Duodenal mucosa (tissue), 2 donors: ENCODE data around the gene PGGT1B.

Experiments
- H3K27ac ChIP-seq: one replicate; pipeline ENCODE4 v1.7.0; 2013; ENCODE audit warnings: low read depth, low read length
- H3K27me3 ChIP-seq, 2 donors: one replicate each; pipeline ENCODE4 v1.7.0; 2013; ENCODE audit warnings: low read length in 2 of 2, control low read depth in 1 of 2; ENCODE audit not compliant: insufficient read depth in 2 of 2, control insufficient read depth in 1 of 2
- H3K36me3 ChIP-seq, 2 donors: one replicate each; pipeline ENCODE4 v1.7.0; 2013; ENCODE audit warnings: low read length in 2 of 2, control low read depth in 1 of 2; ENCODE audit not compliant: insufficient read depth in 2 of 2, control insufficient read depth in 1 of 2
- H3K4me1 ChIP-seq, 2 donors: one replicate each; pipeline ENCODE4 v1.7.0; 2013; ENCODE audit warnings: low read length in 2 of 2, control low read depth in 1 of 2; ENCODE audit not compliant: insufficient read depth in 2 of 2, control insufficient read depth in 1 of 2
- H3K4me3 ChIP-seq, 2 donors: one replicate each; pipeline ENCODE4 v1.7.0; 2013; ENCODE audit warnings: low read length in 2 of 2, low read depth in 1 of 2
- H3K9ac ChIP-seq, 2 donors: one replicate each; pipeline ENCODE4 v1.7.0; 2013; ENCODE audit warnings: low read length in 2 of 2, low read depth in 1 of 2
- H3K9me3 ChIP-seq, 2 donors: one replicate each; pipeline ENCODE4 v1.7.0; 2013; ENCODE audit warnings: low read length in 2 of 2, control low read depth in 1 of 2; ENCODE audit not compliant: control insufficient read depth in 1 of 2

PGGT1B gene

DNA sequence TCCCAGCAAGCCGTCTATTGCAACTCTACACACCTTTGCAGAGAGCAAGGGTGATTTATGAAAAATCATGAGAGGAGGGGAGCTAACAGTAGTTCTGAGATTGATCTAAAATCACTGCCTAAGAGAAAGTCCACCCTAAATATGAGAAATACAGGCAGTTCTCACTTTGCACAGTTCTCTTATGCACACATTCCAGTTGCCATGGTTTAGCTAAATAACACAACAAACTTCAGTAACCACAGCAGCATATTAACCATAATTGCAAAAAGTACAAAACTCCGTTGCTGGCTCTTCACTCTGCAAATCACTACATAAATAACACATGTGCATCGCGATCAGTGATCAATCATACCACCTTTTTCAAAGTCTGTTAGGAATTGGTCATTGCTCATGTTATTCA is 31.1 kb downstream of the PGGT1B start:
- Histone ChIP-seq H3K27ac (no peak overlapping the region), H3K4me1 (no peaks in the 10 kb centered on the region), H3K4me3 (no peak overlapping the region), H3K9me3 (no peaks in the 10 kb centered on the region), H3K36me3 (peaks cover 27 to 51% of the 10 kb centered on the region in 2 donors), H3K27me3 (no peaks in the 10 kb centered on the region), H3K9ac (no peak overlapping the region)

- Histone ChIP-seq H3K27ac (no peak overlapping the region), H3K4me3 (no peak overlapping the region), H3K36me3 (peaks cover 31 to 47% of the 10 kb centered on the region in 2 donors), H3K27me3 (no peaks in the 10 kb centered on the region), H3K9me3 (no peaks in the 10 kb centered on the region), H3K9ac (no peak overlapping the region), H3K4me1 (no peaks in the 10 kb centered on the region)
Observed at GRCh38 chr5:115229606-115230005, 33.1 kb downstream of the PGGT1B start.

DNA sequence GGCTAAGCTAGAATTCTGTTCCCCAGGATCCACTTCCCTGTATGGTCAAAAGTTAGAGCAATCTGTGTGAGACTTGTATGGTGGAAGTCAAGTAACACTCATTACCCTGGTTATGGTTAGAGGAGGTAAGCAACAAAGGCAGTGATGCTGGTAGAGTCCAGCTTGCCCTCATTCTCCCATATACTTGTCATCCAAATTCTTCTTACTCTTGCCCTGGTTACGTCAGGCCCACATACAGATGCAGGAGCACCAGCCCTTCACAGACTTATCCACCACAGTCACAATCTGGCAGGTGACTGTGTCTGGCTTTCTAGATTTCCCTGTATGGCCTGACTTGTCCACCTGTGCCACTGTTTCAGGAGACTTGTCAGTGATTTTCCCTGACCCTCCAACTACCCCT is 35.4 kb downstream of the PGGT1B start:
- H3K27ac ChIP-seq: no peak overlapping the region
- H3K9me3 ChIP-seq: no peaks in the 10 kb centered on the region
- H3K27me3 ChIP-seq: no peaks in the 10 kb centered on the region
- peaks cover 0 to 4% of the 10 kb centered on the region in 2 donors for H3K4me1 ChIP-seq
- H3K4me3 ChIP-seq: no peak overlapping the region
- no peak overlapping the region for H3K9ac ChIP-seq
- peaks cover 36 to 52% of the 10 kb centered on the region in 2 donors for H3K36me3 ChIP-seq

DNA sequence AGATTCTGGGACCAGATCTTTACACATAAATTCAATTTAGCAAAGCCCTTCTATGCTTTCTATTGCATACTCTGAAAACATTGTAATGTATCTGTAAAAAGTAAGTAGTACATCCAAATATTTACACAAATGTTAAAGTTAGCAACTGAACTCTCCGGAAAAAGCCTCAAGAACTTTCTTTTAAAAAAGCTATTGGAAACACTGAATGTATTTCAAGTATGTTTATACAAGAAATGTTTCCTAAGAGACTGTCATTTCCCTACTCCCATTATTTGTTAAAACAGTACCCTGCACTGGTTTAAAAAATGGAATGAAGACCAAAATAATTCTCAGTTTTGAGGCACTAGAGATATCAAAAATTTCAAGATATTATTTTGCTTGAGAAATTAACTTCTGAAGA is 48.1 kb downstream of the PGGT1B start:
- Histone ChIP-seq H3K4me3 (no peak overlapping the region), H3K27me3 (no peaks in the 10 kb centered on the region), H3K9ac (no peak overlapping the region), H3K4me1 (no peaks in the 10 kb centered on the region), H3K36me3 (peaks cover 4 to 22% of the 10 kb centered on the region in 2 donors), H3K9me3 (no peaks in the 10 kb centered on the region), H3K27ac (no peak overlapping the region)

DNA sequence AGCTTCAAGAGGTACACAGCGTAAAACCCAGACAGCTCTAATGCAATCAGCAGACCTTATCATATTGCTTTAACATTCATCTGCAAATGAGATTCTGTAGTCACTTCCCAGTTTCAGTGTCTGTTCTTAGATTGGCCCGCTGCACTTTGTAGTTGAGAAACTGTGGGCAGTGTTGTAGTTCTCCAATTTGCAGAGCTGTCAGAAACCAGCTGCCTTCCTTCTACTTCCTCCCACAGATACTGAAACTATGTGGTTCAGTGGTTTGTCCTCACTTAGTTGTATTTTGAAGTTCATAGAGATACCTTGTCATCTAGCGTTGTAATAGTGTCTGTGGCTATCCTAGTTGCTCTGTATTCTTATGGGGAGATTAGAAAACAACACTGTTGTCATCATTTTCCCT is 53.4 kb downstream of the PGGT1B start:
- Histone ChIP-seq H3K27me3 (no peaks in the 10 kb centered on the region), H3K4me3 (no peak overlapping the region), H3K4me1 (no peaks in the 10 kb centered on the region), H3K36me3 (peaks cover 4 to 12% of the 10 kb centered on the region in 2 donors), H3K9me3 (no peaks in the 10 kb centered on the region), H3K9ac (no peak overlapping the region), H3K27ac (no peak overlapping the region)

GRCh38 chr5:115202952-115203351 is 59.7 kb downstream of the PGGT1B start:
- Histone ChIP-seq H3K27me3 (no peaks in the 10 kb centered on the region), H3K36me3 (no peaks in the 10 kb centered on the region), H3K9me3 (no peaks in the 10 kb centered on the region), H3K9ac (no peak overlapping the region), H3K27ac (no peak overlapping the region), H3K4me3 (no peak overlapping the region), H3K4me1 (no peaks in the 10 kb centered on the region)

DNA sequence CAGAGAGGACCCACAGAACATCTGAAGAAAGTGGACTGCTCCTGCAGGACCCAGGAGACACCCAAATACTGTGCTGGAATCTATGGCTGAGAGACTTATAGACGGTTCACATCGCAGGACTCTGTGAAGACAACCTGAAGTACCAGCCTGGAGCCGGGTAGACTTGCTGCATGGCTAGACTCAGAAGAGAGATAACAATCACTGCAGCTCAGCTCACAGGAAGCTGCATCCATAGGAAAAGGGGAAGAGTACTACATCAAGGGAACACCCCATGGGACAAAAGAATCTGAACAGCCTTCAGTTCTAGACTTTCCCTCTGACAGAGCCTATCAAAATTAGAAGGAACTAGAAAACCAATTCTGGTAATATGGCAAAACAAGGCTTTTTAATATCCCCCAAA is 66.5 kb downstream of the PGGT1B start:
- Histone ChIP-seq H3K27me3 (no peaks in the 10 kb centered on the region), H3K36me3 (no peaks in the 10 kb centered on the region)

GRCh38 chr5:115194676-115195075 is 68.0 kb downstream of the PGGT1B start:
- Histone ChIP-seq H3K27me3 (no peaks in the 10 kb centered on the region), H3K4me3 (no peak overlapping the region), H3K36me3 (no peaks in the 10 kb centered on the region), H3K27ac (no peak overlapping the region), H3K4me1 (peaks cover 37 to 51% of the 10 kb centered on the region in 2 donors), H3K9me3 (no peaks in the 10 kb centered on the region), H3K9ac (no peak overlapping the region)

More for the DNA sequence above, 66.5 kb downstream of the PGGT1B start:
- H3K9me3 ChIP-seq: no peaks in the 10 kb centered on the region
- no peak overlapping the region for H3K9ac ChIP-seq
- peaks cover 35 to 37% of the 10 kb centered on the region in 2 donors for H3K4me1 ChIP-seq
- no peak overlapping the region for H3K27ac ChIP-seq
- no peak overlapping the region for H3K4me3 ChIP-seq

DNA sequence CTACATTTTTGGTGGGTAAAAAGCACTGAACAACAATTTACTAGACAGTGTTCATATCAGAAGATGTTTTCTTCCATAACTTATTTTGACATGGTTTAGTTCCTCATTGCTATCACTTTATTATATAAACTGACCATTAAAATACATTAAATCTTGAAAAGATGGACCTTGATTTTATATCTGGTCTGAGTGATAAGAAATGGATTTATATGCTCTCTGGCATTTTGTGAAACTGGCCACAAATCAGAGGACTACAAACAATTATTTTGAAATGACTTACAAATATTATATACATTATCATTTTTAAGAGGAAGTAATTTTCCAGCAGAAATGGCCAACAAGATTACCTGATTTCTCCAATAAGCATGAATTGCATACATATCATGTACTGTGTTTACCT is 69.4 kb downstream of the PGGT1B start:
- Histone ChIP-seq H3K9me3 (no peaks in the 10 kb centered on the region), H3K27ac (no peak overlapping the region), H3K27me3 (no peaks in the 10 kb centered on the region), H3K4me3 (no peak overlapping the region), H3K4me1 (peaks cover 37 to 56% of the 10 kb centered on the region in 2 donors), H3K36me3 (no peaks in the 10 kb centered on the region), H3K9ac (no peak overlapping the region)

DNA sequence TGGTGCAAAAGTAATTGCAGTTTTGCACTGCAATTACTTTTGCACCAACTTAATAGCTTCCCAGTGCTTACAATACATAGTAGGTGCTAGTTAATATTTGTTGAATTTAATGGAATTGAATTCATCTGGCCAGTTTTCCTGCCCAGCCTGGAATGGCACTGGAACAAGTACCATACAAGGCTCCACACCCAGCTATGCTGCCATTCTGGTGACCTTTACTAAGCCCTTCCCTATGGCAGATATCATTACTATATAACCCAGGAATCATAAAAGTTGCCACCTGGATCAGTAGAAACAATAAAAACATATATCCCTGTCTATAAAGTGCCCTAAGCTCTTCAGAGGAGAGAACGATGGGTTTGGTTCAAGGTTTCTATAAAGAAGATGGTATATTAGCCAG is 70.6 kb downstream of the PGGT1B start:
- H3K27ac ChIP-seq: peak overlapping the region; percentile 36
- no peaks in the 10 kb centered on the region for H3K36me3 ChIP-seq
- H3K4me3 ChIP-seq: no peak overlapping the region

GRCh38 chr5:115191474-115192031 is 71.1 kb downstream of the PGGT1B start:
- Histone ChIP-seq H3K9ac (peak overlapping the region; percentile 11 to 25), H3K4me1 (peaks cover 37 to 56% of the 10 kb centered on the region in 2 donors), H3K9me3 (no peaks in the 10 kb centered on the region), H3K27me3 (no peaks in the 10 kb centered on the region), H3K27ac (peak overlapping the region; percentile 36), H3K4me3 (no peak overlapping the region), H3K36me3 (no peaks in the 10 kb centered on the region)

More for the DNA sequence above, 70.6 kb downstream of the PGGT1B start:
- H3K9me3 ChIP-seq: no peaks in the 10 kb centered on the region
- H3K4me1 ChIP-seq: peaks cover 37 to 56% of the 10 kb centered on the region in 2 donors
- no peaks in the 10 kb centered on the region for H3K27me3 ChIP-seq
- no peak overlapping the region for H3K9ac ChIP-seq
